Colonic mucosa (tissue), 4 donors: ENCODE measurements around the gene CMPK1. TPM values are rescaled to one million over a fixed set of nuclear protein-coding genes. Genes with fewer than 3 reads are reported as not detected.

Experiments
- DNase-seq: peaks from one replicate; pipeline ENCODE4 v3.0.0-alpha.2; 2020
- H3K27ac ChIP-seq: fragments of 200-600 bp; one replicate; pipeline ENCODE4 v1.8.0; 2021
- H3K27me3 ChIP-seq: fragments of 200-600 bp; one replicate; pipeline ENCODE4 v1.8.0; 2021
- H3K36me3 ChIP-seq: fragments of 200-600 bp; one replicate; pipeline ENCODE4 v1.8.0; 2021
- H3K4me1 ChIP-seq: fragments of 200-600 bp; one replicate; pipeline ENCODE4 v1.8.0; 2021; ENCODE audit warnings: mild to moderate bottlenecking
- H3K4me3 ChIP-seq: fragments of 200-600 bp; one replicate; pipeline ENCODE4 v1.8.0; 2021
- H3K9ac ChIP-seq, 2 donors: one replicate each; pipeline ENCODE4 v1.7.0; 2013; ENCODE audit warnings: control low read depth in 2 of 2, low read depth in 2 of 2, low read length in 2 of 2
- H3K9me3 ChIP-seq: fragments of 200-600 bp; one replicate; pipeline ENCODE4 v1.8.0; 2021
- intact Hi-C: fragments of 100-400 bp; cut with DNase I; formaldehyde crosslinking; loops from one replicate; pipeline ENCODE4 v1.14.1; 2022
- total RNA-seq, 2 donors: library from RNA; stranded (reverse); fragmentation: NEBNext Ultra II Directional in 1 of 2; extraction: Animal tissue kit (Norgen Biotek cat#: 25700) in 1 of 2; gene quantifications; one replicate each; pipeline ENCODE4 v1.2.1, GENCODE V29; 2021
- TF ChIP-seq, protein P1 (sequence below): fragments of 200-600 bp; IDR thresholded peaks from one replicate; pipeline ENCODE4 v1.8.0; 2022; ENCODE audit warnings: antibody characterized with exemption, mild to moderate bottlenecking
- donor health status: healthy.
- donor health status: DM: no; HTN: no; CAD: no.
- donor health status: DM: no; HTN: no; CAD: no.

The CMPK1 gene
- total RNA-seq, 2 donors from 2014 or later, result 172 to 254 TPM

DNA sequence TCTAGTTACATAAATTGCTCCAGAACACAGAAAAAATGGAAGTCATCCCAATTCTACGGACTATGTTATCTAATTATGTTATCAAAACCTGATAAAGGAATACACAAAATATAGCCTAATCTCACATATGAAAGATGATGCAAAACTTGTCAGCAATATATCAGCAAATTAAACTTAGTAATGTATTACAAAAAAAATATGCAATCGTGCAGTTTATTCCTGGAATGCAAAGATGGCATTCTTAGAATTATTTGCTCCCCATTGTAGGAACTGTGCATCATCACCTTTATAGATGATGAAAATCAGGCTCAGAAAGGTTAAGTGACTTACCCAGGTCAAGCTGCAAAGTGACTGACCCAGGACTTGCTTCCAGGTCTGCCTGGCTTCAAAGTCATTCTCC is 90.3 kb downstream of the CMPK1 start:
- TF ChIP-seq, protein P1, sequence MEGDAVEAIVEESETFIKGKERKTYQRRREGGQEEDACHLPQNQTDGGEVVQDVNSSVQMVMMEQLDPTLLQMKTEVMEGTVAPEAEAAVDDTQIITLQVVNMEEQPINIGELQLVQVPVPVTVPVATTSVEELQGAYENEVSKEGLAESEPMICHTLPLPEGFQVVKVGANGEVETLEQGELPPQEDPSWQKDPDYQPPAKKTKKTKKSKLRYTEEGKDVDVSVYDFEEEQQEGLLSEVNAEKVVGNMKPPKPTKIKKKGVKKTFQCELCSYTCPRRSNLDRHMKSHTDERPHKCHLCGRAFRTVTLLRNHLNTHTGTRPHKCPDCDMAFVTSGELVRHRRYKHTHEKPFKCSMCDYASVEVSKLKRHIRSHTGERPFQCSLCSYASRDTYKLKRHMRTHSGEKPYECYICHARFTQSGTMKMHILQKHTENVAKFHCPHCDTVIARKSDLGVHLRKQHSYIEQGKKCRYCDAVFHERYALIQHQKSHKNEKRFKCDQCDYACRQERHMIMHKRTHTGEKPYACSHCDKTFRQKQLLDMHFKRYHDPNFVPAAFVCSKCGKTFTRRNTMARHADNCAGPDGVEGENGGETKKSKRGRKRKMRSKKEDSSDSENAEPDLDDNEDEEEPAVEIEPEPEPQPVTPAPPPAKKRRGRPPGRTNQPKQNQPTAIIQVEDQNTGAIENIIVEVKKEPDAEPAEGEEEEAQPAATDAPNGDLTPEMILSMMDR, result no peak

GRCh38 chr1:47424336-47424982 is 90.9 kb downstream of the CMPK1 start:
- peak; percentile 42 for DNase-seq
- Histone ChIP-seq H3K9ac (no peak overlapping the region), H3K27me3 (no peaks in the 10 kb centered on the region), H3K4me3 (no peak overlapping the region), H3K27ac (no peak overlapping the region), H3K9me3 (no peaks in the 10 kb centered on the region), H3K36me3 (no peaks in the 10 kb centered on the region), H3K4me1 (no peaks in the 10 kb centered on the region)
- intact Hi-C loops, result loop anchor here (10.0 kb wide), 1 partner anchor 240 kb away; no protein-coding TSS in a partner anchor
- TF ChIP-seq, protein P1, result peak; percentile 64

More for the DNA sequence above, 90.3 kb downstream of the CMPK1 start:
- H3K4me3 ChIP-seq, result no peak overlapping the region
- no peaks in the 10 kb centered on the region for H3K4me1 ChIP-seq
- H3K9ac ChIP-seq, result no peak overlapping the region
- no peak for DNase-seq
- intact Hi-C loops, result loop anchor here (10.0 kb wide), 1 partner anchor 239 kb away; no protein-coding TSS in a partner anchor
- no peaks in the 10 kb centered on the region for H3K36me3 ChIP-seq
- no peak overlapping the region for H3K27ac ChIP-seq
- no peaks in the 10 kb centered on the region for H3K9me3 ChIP-seq
- no peaks in the 10 kb centered on the region for H3K27me3 ChIP-seq

Other genes starting within 250 kb of the CMPK1 start
- not detected for gene CYP4A22, start 196.3 kb upstream of the CMPK1 start, total RNA-seq
- gene PDZK1IP1, start 143.8 kb upstream of the CMPK1 start, total RNA-seq, result 10 to 100 TPM; 40.6 to 85.2 TPM
- 1 to 10 TPM in 1 of 2 donors, under 1 TPM in 1; 0.90 to 1.2 TPM for gene TAL1, start 101.6 kb upstream of the CMPK1 start, total RNA-seq
- 10 to 100 TPM in 1 of 2 donors, 1 to 10 TPM in 1; 9.6 to 22.0 TPM for gene STIL, start 19.6 kb upstream of the CMPK1 start, total RNA-seq
- under 1 TPM; 0.11 to 0.49 TPM for gene FOXE3, start 82.5 kb downstream of the CMPK1 start, total RNA-seq
- 10 to 100 TPM; 22.5 to 25.1 TPM for gene FOXD2, start 104.3 kb downstream of the CMPK1 start, total RNA-seq